ENCODE data around the gene RBM19.

GRCh38 chr12:114006482-114007425 lies 40.6 kb upstream of the RBM19 start:
- TF ChIP-seq, protein P1, sequence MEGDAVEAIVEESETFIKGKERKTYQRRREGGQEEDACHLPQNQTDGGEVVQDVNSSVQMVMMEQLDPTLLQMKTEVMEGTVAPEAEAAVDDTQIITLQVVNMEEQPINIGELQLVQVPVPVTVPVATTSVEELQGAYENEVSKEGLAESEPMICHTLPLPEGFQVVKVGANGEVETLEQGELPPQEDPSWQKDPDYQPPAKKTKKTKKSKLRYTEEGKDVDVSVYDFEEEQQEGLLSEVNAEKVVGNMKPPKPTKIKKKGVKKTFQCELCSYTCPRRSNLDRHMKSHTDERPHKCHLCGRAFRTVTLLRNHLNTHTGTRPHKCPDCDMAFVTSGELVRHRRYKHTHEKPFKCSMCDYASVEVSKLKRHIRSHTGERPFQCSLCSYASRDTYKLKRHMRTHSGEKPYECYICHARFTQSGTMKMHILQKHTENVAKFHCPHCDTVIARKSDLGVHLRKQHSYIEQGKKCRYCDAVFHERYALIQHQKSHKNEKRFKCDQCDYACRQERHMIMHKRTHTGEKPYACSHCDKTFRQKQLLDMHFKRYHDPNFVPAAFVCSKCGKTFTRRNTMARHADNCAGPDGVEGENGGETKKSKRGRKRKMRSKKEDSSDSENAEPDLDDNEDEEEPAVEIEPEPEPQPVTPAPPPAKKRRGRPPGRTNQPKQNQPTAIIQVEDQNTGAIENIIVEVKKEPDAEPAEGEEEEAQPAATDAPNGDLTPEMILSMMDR (conservative IDR thresholded peaks at IDR 0.05 in 1 of 2, IDR thresholded peaks at IDR 0.05 in 1 of 2; ENCODE audit: low read depth in 1 of 2, low read length in 2 of 2) = no peak
- TF ChIP-seq EZH2 (IDR thresholded peaks at IDR 0.05; ENCODE audit: low read length, missing control alignments) = no peak
